NCI-H524 treated with DMSO at 0.1 percent for 48 hours (cell line): ENCODE measurements around the gene CARMIL3.
"Not testable (repeated sequence)": the region's sequence is repeated elsewhere in the genome, so short reads cannot be mapped to it uniquely, and the experiment has no call there.

Experiments used
- DNase-seq: peaks from one replicate; lab custom pipeline; 2025; lab: John Stamatoyannopoulos, UW

The CARMIL3 gene

DNA sequence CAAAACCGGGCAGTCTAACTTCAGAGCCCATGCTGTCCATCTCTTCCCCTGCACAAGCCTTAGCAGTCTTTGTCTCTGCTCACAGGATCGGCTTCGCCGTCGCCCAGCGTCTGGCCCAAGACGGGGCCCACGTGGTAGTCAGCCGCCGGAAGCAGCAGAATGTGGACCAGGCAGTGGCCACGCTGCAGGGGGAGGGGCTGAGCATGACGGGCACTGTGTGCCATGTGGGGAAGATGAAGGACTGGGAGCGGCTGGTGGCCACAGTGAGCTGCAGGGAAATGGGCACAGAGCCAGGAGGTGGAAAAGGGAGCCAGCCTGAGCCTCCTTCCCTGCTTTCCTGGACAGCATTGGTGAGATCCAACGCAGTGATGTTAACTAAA, 14.2 kb upstream of the CARMIL3 start:
- no peak for DNase-seq

DNA sequence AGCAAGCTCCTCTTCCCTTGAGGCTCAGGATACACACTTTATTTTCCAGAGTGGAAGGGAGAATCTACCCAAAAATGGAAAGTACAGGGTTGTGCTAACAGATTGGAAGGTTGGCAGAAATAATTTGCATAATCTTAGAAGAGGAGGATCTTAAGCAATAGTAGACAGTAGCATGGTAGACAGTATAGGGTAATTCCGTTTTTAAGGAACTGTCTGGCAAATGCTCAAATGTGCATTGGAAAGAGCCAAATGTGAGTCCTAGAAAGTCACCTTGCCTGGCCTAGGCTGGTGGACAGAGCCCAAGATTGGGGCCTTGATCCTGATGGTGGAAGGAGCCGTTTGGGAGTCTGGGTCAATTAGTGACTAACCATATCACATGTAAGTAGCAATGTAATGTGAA, 13.1 kb upstream of the CARMIL3 start:
- DNase-seq, result no peak

DNA sequence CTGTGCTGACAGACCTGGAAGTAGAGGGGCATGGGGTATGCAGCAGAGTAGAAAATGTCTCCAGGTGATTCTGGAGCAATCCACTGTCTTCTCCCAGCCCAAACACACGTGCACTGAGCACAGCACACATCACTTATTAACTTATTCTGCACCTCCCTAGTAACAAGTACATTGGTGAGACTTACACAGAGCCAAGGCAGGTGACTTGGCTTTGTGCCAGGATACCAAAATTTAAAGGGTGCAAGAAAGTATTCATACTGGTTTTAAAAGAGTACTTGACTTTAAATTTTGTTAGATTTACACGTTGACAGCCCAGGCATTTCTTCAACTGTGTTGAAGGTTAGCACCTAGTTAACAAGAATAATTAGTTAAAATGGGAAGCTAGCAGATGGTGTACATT, 11.1 kb upstream of the CARMIL3 start:
- no peak for DNase-seq

DNA sequence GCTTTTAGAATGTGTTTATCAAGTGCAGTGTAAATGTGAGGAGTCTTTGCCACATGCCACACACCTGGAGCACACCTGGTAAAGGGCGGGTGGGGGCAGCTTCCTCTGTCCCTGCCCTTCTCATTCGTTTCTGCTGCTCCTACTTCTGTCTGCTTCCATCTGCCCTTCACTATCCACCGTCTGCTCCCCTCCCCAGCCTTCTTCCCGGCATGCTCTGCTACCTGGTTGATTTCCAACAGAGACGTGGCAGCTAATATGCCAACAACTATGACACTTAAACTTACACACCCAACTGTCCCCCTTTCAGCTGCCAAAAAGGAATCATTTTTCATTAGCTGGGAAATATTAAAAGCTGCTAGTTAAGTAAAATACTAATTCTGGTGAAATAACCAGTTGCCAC, 9.1 kb upstream of the CARMIL3 start:
- peak; percentile 39 for DNase-seq

DNA sequence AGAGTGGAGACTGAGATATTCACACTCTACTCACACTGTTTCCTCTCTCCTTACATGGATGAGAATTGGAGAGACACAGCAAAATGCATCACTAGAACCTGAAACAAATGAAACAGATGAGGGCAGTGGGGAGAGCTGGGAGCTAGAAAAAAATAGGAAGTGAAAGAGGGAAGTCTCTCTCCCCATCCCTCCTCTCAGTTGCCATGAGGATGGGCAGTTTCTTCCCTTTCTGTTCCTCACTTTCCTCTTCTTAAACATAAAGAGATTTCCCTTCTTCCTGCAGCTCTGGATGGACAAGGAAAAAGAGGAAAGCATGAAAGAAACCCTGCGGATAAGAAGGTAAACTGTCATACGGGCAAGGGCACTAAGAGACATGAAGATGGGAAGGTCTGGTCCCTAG, 2.8 kb upstream of the CARMIL3 start:
- not testable (repeated sequence) for DNase-seq

DNA sequence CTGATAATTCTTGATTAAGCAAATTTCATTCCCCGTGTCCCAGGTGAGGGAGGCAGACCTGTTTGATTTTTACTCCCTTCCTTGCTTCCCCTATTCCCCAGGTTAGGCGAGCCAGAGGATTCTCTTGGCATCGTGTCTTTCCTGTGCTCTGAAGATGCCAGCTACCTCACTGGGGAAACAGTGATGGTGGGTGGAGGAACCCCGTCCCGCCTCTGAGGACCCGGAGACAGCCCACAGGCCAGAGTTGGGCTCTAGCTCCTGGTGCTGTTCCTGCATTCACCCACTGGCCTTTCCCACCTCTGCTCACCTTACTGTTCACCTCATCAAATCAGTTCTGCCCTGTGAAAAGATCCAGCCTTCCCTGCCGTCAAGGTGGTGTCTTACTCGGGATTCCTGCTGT, 1.1 kb upstream of the CARMIL3 start:
- not testable (repeated sequence) for DNase-seq

DNA sequence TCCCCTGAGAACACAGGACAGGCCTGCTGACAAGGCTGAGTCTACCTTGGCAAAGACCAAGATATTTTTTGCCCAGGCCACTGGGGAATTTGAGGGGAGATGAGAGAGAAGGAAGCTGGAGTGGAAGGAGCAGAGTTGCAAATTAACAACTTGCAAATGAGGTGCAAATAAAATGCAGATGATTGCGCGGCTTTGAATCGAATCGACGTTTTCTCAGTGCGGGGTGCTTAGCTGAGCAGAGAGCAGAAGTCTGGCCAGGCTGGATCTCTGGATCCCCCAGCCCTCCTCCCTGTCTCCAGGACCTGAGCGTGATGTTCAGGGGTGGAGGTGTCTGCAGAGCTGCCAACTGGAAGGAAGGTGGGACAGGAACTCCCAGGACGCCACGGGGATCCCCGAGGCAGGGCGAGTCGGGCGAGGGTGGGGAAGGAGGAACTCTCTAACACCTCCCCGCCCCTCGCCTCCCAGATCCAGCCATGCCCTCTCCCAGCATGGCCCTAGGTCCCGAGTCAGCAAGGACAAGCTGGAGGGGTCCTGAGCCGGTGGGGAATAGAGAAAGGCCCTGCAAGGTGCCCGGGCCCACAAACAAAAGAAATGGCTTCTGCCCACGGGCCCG, 527 bp upstream of the CARMIL3 start:
- DNase-seq, result no peak

DNA sequence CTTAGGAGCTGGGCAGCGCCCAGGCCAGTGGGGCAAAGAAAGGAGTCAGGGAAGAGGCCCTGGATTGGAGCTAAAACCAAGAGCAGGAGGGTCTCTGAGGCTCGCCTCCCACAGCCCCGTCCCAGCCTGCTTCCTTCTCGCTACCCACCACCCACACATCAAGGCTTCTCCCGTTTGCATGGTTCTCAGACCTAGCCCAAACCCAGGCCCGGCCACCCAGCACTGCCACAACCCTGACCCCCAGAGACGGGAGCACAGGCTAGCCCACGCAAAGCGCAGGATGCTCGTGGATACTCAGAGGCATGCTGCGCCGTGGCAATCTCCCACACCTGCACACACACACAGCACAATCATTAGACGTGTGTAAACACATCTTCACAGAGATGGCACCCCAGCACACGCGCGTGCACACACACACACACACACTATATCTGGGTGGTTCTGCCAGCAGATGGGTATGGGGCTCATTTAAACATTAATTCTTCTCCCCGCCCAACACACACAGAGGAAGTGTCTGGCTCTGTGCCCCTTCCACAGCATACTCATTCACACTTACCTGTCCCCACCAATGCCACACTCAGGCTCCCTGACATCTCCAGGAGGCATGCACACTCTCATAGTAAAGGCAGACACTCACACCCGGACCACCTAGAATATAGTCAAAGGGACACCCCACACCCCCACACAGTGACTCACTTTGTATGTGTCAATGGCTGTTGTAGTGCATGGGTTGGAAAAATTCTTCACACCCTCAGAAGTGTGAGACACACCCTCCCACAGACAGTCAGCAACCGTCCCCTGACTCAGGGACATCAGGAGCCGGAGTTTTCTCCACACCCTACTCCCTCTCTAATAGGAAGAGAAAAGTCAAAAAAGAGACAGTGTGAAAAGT, 1.1 kb downstream of the CARMIL3 start:
- DNase-seq, result no peak

DNA sequence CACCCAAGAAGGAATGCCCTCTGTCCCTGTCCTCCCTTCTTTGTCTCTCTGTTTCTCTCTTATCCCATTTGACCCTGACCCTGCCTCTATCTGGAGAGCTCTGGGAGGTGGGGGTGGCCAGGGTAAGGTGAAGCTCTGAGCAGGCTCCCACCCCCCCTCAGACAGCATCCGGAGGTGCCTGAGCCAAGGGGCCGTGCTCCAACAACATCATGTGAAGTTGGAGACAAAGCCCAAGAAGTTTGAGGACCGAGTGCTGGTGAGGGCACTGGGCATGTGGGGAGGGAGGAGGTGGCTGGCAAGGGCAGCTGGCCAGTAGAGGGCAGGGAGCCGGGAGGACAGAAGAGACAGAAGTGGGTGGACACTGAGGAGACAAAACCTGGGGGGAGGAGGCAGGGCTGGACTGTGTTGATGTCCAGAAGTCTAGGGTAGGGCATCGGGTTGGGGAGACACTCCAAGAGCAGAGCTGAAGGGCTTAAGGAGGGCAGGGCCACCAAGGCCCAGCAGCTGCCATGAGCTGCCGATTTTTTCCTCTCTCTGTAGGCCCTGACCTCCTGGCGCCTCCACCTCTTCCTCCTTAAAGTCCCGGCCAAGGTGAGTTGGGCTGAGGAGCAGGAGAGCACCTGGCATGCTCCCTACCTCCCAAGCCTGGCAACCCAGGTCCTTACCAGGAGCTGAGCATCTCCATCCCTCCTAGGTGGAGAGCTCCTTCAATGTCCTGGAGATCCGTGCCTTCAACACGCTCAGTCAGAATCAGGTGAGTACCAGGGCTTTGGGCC, 1.9 kb downstream of the CARMIL3 start:
- DNase-seq, result no peak

DNA sequence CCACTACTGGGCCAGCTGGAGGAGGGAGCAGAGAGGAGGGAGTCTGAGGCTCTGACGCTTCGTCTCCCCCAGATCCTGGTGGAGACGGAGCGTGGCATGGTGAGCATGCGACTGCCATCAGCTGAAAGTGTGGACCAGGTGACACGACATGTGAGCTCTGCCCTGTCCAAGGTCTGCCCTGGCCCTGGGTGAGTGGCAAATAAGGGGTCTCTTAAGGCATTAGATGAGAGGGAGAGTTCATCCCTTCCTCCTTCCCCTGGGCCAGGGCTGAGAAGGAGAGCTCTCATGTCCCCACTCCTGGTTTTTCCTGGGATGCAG, 2.5 kb downstream of the CARMIL3 start:
- DNase-seq, result no peak

DNA sequence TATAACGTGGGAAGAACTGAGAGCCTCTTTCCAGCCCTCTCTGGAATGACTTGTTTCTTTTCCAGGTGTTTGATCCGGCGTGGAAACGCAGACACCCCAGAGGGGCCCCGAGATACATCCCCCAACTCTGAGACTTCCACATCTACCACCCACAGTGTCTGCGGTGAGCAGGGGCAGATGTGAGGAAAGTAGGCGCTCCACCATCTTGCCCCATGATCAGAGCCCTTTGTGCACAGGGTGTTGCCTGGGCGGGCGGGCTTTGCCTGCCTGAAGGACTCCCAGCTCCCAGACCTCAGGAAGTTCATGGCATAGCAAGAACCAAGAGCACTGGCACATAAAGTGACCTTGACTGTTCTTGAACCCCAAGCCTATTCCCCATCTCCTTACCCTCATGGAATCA, 2.8 kb downstream of the CARMIL3 start:
- no peak for DNase-seq

DNA sequence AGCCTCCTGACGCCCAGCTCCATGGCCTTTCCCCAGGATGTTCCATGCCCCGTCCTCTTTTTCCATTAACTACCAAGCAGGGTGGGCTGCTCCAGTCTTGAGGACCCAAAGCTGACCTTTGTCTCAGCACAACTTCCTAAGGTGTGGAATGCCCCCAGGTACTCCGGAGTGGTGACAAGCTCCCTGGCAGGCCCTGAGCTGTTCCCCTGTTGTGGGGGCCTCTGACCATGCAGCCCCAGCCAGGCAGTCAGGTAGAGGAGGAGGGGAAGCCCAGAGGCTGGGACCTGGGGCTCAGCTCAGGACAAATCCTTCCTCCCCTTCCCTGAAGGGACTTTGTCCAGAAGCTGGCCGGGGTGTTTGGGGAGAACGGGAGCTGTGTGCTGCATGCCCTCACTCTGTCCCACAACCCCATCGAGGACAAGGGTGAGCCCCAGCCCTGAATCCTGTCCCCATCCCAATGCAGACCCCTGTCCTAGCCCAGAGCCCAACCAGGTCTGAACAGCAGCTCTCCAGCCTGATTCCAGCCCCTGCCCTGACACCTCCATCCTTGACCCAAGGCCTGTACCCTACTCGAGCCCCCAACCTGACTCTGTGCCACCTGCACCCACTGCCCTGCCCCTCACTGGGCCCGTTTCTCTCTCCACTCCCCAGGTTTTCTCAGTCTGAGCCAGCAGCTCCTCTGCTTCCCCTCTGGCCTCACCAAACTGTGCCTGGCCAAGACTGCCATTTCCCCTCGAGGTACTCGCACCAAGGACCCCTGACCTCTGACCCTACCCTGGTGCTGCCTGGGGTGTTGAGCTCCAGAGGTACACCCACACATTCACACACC, 4.4 kb downstream of the CARMIL3 start:
- no peak for DNase-seq

DNA sequence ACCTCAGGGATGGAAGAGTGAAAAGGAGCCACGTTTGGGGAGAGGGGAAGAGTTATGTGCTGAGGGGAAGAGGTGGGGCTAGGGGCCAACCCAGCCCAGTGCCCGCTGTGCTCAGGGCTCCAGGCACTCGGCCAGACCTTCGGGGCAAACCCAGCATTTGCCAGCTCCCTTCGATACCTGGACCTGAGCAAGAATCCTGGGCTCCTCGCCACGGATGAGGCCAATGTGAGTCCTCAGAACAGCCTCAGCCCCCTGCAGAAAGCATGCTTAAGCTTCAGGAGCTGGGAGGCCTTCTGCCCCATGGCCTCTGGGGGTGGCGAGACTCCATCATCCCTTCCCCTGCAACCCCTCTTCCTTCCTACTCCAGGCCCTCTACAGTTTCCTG, 5.0 kb downstream of the CARMIL3 start:
- DNase-seq, result no peak

DNA sequence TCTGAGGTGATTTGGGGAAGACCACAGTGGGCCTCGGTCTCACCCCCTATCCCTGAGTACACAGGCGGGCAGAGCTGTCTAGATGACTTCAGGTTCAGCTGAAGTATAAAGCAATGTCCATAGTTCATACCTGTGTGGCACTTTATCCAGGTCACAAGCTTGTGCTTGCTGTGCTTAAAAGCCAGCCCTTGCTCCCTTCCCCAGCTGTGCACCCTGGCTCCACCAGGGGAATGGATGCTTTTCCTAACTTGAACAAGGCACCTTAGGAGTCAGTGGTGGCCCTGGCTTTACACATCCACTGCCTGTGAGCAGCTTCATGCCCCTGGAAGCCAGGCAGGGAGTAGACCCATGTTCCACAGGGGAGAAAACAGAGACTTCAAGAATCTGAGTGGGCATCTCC, 5.5 kb downstream of the CARMIL3 start:
- no peak for DNase-seq

DNA sequence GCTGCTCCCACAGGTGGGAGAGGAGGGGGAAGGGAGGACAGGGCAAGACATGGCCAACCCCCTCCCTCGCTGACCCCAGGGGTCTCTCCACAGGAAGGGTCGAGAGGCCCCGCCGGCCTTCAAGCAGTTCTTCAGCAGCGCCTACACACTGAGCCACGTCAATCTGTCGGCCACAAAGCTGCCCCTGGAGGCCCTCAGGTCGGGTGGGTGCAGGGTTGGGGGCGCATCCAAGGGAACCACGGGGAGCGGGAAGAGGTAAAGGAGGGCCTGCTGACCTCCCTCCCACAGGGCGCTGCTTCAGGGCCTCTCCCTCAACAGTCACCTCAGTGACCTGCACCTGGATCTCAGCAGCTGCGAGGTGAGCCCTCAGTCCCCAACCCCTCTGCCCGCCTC, 6.1 kb downstream of the CARMIL3 start:
- no peak for DNase-seq

DNA sequence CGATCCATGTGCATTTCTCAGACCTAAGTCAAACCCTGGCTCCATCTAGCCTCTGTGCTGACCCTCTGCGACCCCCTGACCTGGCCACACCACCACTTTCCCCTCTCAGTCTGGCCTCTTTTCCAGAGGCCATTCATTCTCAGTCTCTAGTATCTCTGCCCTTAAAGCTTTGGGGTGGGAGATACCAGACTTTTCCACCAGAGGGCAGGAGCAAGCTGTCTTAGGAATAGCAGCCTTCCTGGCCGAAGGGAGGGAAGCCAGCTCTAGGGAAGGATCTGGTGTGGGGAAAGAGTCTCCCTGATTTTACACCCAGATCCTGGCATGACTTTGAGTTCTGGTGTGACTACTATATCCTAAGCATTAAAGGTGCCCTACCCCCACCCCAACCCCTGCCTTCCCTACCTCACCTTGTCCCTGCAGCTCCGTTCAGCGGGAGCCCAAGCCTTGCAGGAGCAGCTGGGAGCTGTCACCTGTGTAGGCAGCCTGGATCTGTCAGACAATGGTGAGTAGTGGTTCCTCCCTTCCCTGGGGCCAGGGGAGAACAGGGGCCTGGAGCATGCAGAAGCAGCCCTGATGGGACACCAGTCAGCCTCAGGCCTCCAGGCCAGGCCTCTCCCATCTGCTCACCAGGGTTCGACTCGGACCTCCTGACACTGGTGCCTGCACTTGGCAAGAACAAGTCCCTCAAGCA, 6.6 kb downstream of the CARMIL3 start:
- DNase-seq, result peak; percentile 6

DNA sequence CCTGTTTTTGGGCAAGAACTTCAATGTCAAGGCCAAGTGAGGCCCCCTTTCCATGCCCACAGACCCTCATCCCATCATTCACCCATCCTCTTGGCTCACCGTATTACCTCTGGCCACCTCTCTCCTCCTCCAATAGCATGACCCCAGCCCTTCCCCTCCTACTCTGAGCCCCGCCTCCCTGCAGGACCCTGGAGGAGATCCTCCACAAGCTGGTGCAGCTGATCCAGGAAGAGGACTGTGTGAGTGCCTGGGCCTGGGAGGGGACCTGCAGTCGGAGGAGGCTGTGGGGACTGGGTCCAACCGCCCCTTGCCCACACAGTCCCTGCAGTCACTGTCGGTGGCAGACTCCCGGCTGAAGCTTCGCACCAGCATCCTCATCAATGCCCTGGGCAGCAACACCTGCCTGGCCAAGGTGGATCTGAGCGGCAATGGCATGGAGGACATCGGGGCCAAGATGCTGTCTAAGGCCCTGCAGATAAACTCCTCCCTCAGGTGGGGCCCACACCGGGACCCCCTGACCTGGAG, 7.2 kb downstream of the CARMIL3 start:
- DNase-seq, result no peak

DNA sequence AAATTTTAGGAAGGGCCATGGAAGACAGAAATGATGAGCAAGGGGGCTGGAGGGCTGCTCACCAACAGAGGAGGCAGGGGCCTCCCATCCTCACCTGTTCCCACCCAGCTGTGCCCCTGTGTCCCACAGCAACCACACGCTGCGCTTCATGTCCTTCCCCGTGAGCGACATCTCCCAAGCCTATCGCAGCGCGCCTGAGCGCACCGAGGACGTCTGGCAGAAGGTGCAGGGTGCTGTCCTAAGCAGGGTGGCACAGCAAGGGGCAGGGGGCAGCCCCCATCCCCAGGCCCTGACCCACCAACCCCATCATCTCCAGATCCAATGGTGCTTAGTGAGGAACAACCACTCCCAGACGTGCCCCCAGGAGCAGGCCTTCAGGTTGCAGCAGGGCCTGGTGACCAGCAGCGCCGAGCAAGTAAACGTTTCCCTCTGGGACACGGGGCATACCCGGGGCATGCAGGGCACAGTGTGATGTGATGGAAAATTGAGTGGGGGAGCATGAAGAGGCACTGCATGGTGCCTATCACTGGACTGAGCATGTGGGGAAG, 8.1 kb downstream of the CARMIL3 start:
- no peak for DNase-seq

DNA sequence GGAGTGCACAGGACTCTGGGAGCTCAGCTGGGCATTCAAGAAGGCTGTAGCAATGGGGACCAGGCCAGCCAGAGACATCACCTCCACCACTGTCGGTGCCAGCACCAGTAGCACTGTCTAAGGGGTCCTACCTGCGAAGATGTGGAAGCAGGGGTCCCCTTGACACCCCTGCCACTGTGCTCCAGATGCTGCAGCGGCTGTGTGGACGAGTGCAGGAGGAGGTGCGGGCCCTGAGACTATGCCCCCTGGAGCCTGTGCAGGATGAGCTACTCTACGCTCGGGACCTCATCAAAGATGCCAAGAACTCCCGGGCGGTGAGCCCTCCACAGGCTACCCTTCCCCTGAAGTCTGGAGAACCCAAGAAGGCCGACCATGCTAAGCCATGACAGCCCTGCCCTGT, 8.6 kb downstream of the CARMIL3 start:
- DNase-seq, result no peak

DNA sequence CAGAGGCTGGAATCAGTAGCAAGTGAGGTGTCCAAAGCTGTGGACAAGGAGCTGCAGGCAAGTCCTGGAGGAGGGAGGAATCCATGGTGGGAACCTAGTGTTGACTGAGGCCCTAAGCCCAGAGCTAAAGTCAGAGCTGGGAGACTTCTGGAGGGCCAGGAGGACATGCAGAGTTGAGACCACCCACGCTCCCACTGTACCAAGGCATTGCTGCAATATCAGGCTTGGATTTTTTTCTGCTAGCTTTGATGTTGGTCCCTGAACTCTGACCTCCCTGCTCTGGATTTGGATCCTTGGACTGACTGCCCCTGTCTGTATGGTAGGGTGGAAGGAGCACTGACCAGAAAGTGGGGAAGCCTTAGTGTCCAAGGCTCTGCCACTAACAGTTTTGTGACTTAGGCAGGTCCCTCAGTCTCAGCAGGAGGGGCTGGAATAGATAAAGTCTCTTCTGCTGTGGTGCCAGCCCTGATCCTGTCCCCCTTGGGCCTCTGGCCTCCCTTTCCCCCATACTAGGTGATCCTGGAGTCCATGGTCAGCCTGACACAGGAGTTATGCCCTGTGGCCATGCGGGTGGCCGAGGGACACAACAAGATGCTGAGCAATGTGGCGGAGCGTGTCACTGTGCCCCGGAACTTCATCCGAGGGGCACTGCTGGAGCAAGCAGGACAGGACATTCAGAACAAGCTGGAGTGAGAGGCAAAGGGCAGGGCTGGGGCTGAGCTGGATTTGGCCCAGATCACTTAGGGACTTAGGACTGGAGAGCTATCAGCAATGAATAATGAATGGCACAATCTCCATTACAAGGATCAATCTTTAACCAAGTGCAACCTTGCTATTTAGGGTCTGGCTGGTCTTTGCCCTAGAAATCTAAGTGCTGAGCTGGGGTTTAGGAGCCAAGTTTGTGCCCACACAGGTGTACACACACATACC, 9.4 kb downstream of the CARMIL3 start:
- DNase-seq, result no peak
